Endothelial cell of umbilical vein (primary cell): ENCODE results near the gene KLF13. TPM values are rescaled to one million over a fixed set of nuclear protein-coding genes. Genes with fewer than 3 reads are reported as not detected.

Experiments used
- BruUV-seq: library from RNA; stranded (reverse); fragments of 400-500 nt; replicated peaks from 2 replicates; lab custom pipeline; 2021; lab: Mats Ljungman, UMichigan
- CTCF ChIA-PET: fragments of 300-600, 350-600 bp; sonication (Branson Sonifier 250); formaldehyde crosslinking; loops from one replicate; lab custom pipeline; 2021; ENCODE audit warnings: antibody characterized with exemption, inconsistent platforms; lab: Charles Lee
- POLR2A ChIA-PET: fragments of 300-600, 350-600 bp; sonication (Branson Sonifier 250); formaldehyde crosslinking; loops from one replicate; lab custom pipeline; 2021; ENCODE audit warnings: antibody characterized with exemption, inconsistent platforms; lab: Charles Lee
- DNase-seq: peaks from one replicate; pipeline ENCODE4 v3.0.0-alpha.2; 2011; ENCODE audit warnings: low read depth, low spot score
- FAIRE-seq: peaks from 2 replicates; lab custom pipeline; 2011; peaks lifted over from hg19 to GRCh38; lab: Jason Lieb, UNC
- H2AFZ ChIP-seq: 2 replicates; pipeline ENCODE4 v1.6.0; 2012; ENCODE audit warnings: low read depth, low read length, control low read depth, inconsistent platforms
- H3K27ac ChIP-seq: 2 replicates; pipeline ENCODE4 v1.5.1; 2011; ENCODE audit warnings: low read depth, mild to moderate bottlenecking, control low read depth, low read length, moderate library complexity; ENCODE audit not compliant: insufficient read depth
- H3K27me3 ChIP-seq, 2 experiments: 2 replicates each; pipeline versions ENCODE4 v1.6.0 to v1.6.1; 2011; ENCODE audit warnings: low read length in 2 of 2, mixed read lengths in 1 of 2; ENCODE audit not compliant: control insufficient read depth in 2 of 2, insufficient read depth in 2 of 2
- H3K36me3 ChIP-seq, 2 experiments: 2 replicates in 1 of 2; 3 replicates in 1 of 2; pipeline ENCODE4 v1.5.1; 2011; ENCODE audit warnings: low read length in 2 of 2, mild to moderate bottlenecking in 1 of 2, moderate library complexity in 1 of 2; ENCODE audit not compliant: control insufficient read depth in 2 of 2, insufficient read depth in 2 of 2; ENCODE audit errors: extremely low read depth in 1 of 2
- H3K4me1 ChIP-seq: 3 replicates; pipeline ENCODE4 v1.5.1; 2011; ENCODE audit warnings: mild to moderate bottlenecking, low read length; ENCODE audit not compliant: control insufficient read depth, insufficient read depth; ENCODE audit errors: extremely low read depth
- H3K4me2 ChIP-seq: 2 replicates; pipeline ENCODE4 v1.6.1; 2011; ENCODE audit warnings: low read length, control low read depth, mixed read lengths; ENCODE audit not compliant: insufficient read depth
- H3K4me3 ChIP-seq, 3 experiments: fragments of 200-600 bp in 1 of 3; sonication (generic), shearing (Covaris generic) in 1 of 3; replicated peaks in 1 of 3; 2 replicates each; pipeline ENCODE4 v1.5.1; 2011 to 2016; ENCODE audit warnings: control low read depth in 3 of 3, low read length in 3 of 3, mild to moderate bottlenecking in 2 of 3, inconsistent platforms in 1 of 3, low read depth in 1 of 3, moderate library complexity in 1 of 3; ENCODE audit not compliant: insufficient read depth in 1 of 3
- H3K79me2 ChIP-seq: 2 replicates; pipeline ENCODE4 v1.6.0; 2012; ENCODE audit warnings: low read length, inconsistent platforms; ENCODE audit not compliant: control insufficient read depth, insufficient read depth
- H3K9ac ChIP-seq: replicated peaks from 2 replicates; pipeline ENCODE3; 2011; ENCODE audit warnings: low read length, control low read depth; ENCODE audit not compliant: insufficient read depth; ENCODE audit errors: extremely low read depth
- H3K9me1 ChIP-seq: replicated peaks from 3 replicates; pipeline ENCODE4 v1.6.0; 2011; ENCODE audit warnings: mild to moderate bottlenecking, low read length; ENCODE audit not compliant: control insufficient read depth, insufficient read depth; ENCODE audit errors: extremely low read depth
- H3K9me3 ChIP-seq: replicated peaks from 2 replicates; pipeline ENCODE4 v1.5.1; 2012; ENCODE audit warnings: low read length, inconsistent platforms; ENCODE audit not compliant: control insufficient read depth, insufficient read depth
- H4K20me1 ChIP-seq: replicated peaks from 2 replicates; pipeline ENCODE3; 2011; ENCODE audit warnings: mild to moderate bottlenecking, low read length; ENCODE audit not compliant: control insufficient read depth, insufficient read depth; ENCODE audit errors: extremely low read depth
- EZH2 ChIP-seq: IDR thresholded peaks from 2 replicates; pipeline ENCODE4 v1.6.1; 2012; ENCODE audit warnings: borderline replicate concordance, low read depth, mild to moderate bottlenecking, moderate library complexity, low read length, inconsistent platforms; ENCODE audit not compliant: severe bottlenecking
- FOS ChIP-seq: IDR thresholded peaks from 2 replicates; pipeline ENCODE4 v1.6.1; 2011; ENCODE audit warnings: mild to moderate bottlenecking, low read length, moderate library complexity, borderline replicate concordance; ENCODE audit not compliant: insufficient read depth
- GATA2 ChIP-seq: IDR thresholded peaks from 2 replicates; pipeline ENCODE4 v1.7.0; 2011; ENCODE audit warnings: low read depth, mild to moderate bottlenecking, moderate library complexity, mixed read lengths, low read length; ENCODE audit not compliant: insufficient read length, insufficient read depth
- JUN ChIP-seq: IDR thresholded peaks from 2 replicates; pipeline ENCODE4 v1.6.1; 2011; ENCODE audit warnings: borderline replicate concordance, low read depth; ENCODE audit not compliant: insufficient read length, insufficient read depth
- MYC ChIP-seq: IDR thresholded peaks from one replicate; pipeline ENCODE4 v1.6.1; 2011; ENCODE audit warnings: mild to moderate bottlenecking, low read depth, low read length
- POLR2A ChIP-seq: IDR thresholded peaks from 2 replicates; pipeline ENCODE4 v1.6.1; 2012; ENCODE audit warnings: low read depth, mild to moderate bottlenecking, control low read depth, low read length
- POLR2AphosphoS5 ChIP-seq: IDR thresholded peaks from 2 replicates; pipeline ENCODE4 v1.6.1; 2012; ENCODE audit warnings: low read depth, mild to moderate bottlenecking, control low read depth, low read length, moderate library complexity; ENCODE audit not compliant: insufficient read depth
- dilution Hi-C: fragments of 300-500 bp; cut with MboI; formaldehyde crosslinking; loops from one replicate; pipeline ENCODE4 v1.15.0; 2019; ENCODE audit warnings: low sequenced_read_pairs; ENCODE audit not compliant: extremely low pct_ligation_motif_present
- intact Hi-C: fragments of 100-400 bp; cut with micrococcal nuclease; formaldehyde crosslinking; loops from one replicate; pipeline ENCODE4 v1.10.0; 2022
- polyA plus RNA-seq, 4 experiments: library from polyadenylated mRNA; depleted of rRNA in 3 of 4; stranded (reverse) in 3 of 4; unstranded in 1 of 4; fragments of >200 nt; gene quantifications; 2 replicates each; pipeline versions ENCODE4 v1.2.1 to v1.2.3, GENCODE V29; 2011 to 2012; ENCODE audit warnings: missing spikeins in 1 of 4
- total RNA-seq: library from RNA; stranded (reverse); gene quantifications from 2 replicates; pipeline ENCODE4 v1.2.3, GENCODE V29; 2021
- TF ChIP-seq, protein P1 (sequence below), 2 donors: IDR thresholded peaks; 1 replicate in 1 of 2; 2 replicates in 1 of 2; pipeline ENCODE4 v1.5.1; 2011; ENCODE audit warnings: low read length in 2 of 2, mild to moderate bottlenecking in 2 of 2, moderate library complexity in 2 of 2, control low read depth in 1 of 2, inconsistent platforms in 1 of 2, low read depth in 1 of 2; ENCODE audit not compliant: insufficient read depth in 1 of 2; ENCODE audit errors: extremely low read depth in 1 of 2
- TF ChIP-seq, protein P2 (sequence below): IDR thresholded peaks from 2 replicates; pipeline ENCODE4 v1.6.1; 2011; ENCODE audit not compliant: insufficient read depth, insufficient read length

KLF13 gene
- total and polyA plus RNA-seq, 2 donors (not counting 3 experiments of a cell fraction or from before 2014, with no cell fraction given): 10.1 to 31.9 TPM

DNA sequence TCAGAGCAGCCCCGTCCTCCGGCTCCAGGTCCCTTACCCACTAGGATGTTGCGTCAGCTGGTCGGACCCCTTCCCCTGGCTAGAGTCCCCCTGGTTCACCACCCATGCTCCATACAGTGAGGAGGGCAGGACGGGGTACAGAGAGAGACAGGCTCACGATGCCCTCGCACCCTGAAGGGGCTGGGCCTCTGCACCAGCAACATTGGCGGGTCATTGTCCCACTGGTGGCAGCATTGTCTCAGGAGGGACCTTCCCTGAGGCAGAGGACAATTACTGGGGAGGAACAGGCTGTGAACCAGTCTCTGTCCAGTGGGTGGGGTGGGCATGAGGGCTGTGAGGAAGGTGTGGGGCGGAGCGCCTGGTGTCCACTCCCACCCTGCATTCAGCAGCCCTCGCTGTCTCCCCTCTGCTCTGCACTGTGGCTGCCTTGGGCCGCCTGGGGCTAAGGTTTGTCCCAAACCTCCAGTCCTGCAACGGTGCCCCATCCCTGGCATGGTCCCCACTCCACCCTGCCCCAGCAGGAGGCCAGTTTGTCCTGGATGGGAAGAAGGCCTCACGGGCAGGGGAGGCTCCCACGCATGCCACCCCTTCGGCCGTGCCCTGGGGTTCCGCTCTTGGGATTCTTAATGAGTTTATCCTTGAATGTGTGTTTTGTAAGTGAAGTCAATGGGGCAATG, 48.0 kb upstream of the KLF13 start:
- dilution Hi-C loops (no loop called here), intact Hi-C loops (no loop called here)
- H3K27ac ChIP-seq: no peak overlapping the region
- H2AFZ ChIP-seq: no peak overlapping the region
- H3K9me3 ChIP-seq: no peaks in the 10 kb centered on the region
- no peaks in the 10 kb centered on the region for H4K20me1 ChIP-seq
- no peaks in the 10 kb centered on the region for H3K79me2 ChIP-seq
- no peak overlapping the region for H3K4me3 ChIP-seq
- FAIRE-seq (no peak), DNase-seq (no peak)
- H3K9ac ChIP-seq: no peak overlapping the region
- H3K27me3 ChIP-seq: no peaks in the 10 kb centered on the region
- TF ChIP-seq, protein P1, sequence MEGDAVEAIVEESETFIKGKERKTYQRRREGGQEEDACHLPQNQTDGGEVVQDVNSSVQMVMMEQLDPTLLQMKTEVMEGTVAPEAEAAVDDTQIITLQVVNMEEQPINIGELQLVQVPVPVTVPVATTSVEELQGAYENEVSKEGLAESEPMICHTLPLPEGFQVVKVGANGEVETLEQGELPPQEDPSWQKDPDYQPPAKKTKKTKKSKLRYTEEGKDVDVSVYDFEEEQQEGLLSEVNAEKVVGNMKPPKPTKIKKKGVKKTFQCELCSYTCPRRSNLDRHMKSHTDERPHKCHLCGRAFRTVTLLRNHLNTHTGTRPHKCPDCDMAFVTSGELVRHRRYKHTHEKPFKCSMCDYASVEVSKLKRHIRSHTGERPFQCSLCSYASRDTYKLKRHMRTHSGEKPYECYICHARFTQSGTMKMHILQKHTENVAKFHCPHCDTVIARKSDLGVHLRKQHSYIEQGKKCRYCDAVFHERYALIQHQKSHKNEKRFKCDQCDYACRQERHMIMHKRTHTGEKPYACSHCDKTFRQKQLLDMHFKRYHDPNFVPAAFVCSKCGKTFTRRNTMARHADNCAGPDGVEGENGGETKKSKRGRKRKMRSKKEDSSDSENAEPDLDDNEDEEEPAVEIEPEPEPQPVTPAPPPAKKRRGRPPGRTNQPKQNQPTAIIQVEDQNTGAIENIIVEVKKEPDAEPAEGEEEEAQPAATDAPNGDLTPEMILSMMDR (IDR thresholded peaks at IDR 0.05; ENCODE audit: extremely low read depth in 1 of 2, insufficient read depth in 1 of 2, low read depth in 1 of 2, low read length in 2 of 2): no peak
- TF ChIP-seq POLR2AphosphoS5 (no peak), GATA2 (no peak), FOS (no peak), POLR2A (no peak), JUN (no peak), MYC (no peak), EZH2 (no peak)
- TF ChIP-seq, protein P2, sequence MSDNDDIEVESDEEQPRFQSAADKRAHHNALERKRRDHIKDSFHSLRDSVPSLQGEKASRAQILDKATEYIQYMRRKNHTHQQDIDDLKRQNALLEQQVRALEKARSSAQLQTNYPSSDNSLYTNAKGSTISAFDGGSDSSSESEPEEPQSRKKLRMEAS: no peak
- ChIA-PET CTCF (no interaction called here), POLR2A (no interaction called here)
- BruUV-seq: no TSS peak
- no peaks in the 10 kb centered on the region for H3K9me1 ChIP-seq
- no peaks in the 10 kb centered on the region for H3K36me3 ChIP-seq
- H3K4me1 ChIP-seq: no peaks in the 10 kb centered on the region
- no peak overlapping the region for H3K4me2 ChIP-seq
